Activated gamma-delta T cell treated with anti-CD3 and anti-CD28 coated beads, Interleukin-2, amount 50 U/mL, for 16 hours (primary cell): ENCODE data around the gene NCSTN.

Experiments
- DNase-seq: peaks from one replicate; pipeline ENCODE4 v3.0.0-alpha.2; 2020; ENCODE audit warnings: low read depth

Gene NCSTN

GRCh38 chr1:160406131-160406968 is 63.2 kb downstream of the NCSTN start:
- DNase-seq = no peak

DNA sequence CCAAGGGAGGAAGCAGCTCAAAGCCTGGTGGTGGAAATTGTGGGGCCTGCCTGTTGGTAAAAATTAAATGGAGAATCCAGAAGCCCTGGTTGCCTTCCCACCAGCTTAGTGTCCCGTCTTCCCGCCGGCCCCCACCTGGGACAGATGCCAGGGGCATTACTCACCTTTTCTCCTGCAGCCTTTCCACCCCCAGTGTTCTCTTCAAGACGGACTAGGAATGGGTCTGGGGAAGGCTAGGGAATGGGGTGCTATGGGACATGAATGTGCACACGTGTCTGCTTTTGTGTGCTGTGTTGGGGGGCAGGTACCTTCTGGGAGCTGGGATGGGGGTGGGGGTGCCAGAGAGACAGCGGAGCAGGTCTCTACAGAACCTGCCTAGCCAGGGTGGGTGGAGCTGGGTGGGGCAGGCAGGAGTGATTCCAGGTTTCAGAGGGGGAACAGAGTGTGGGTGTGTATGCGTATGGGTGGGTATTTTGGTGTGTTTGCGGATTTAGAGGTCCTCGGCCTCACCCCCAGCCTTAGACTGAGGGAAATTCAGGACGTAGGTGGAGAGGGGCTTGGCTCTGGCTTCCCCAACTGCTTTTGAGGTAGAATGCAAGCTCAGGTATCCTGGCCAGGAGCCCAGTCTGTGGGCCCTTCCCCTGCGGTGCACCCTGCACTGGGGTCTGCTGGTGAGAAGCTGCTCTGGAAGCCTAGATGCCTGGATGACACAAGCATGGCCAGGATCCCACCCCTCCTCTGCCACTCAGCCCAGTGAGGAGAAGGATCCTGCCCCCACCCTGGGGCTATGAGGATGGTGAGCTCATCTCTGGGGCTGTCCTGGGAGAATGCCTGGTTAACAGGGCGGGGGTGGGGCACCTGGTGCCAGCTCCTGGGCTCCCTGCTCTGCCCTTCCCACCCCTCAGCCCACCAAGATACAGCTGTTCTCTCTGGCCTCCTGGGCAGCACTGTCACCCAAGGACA is 64.9 kb downstream of the NCSTN start:
- no peak for DNase-seq
